Liver (tissue), 3 donors: ENCODE measurements around the gene PPP1R2B.

Experiments used
- CTCF ChIP-seq: fragments of 150-350 bp; IDR thresholded peaks from 2 replicates; pipeline ENCODE4 v1.5.1; 2017; ENCODE audit warnings: improper control_type of control experiment, low read depth, low read length; ENCODE audit not compliant: missing input control
- RAD21 ChIP-seq, 2 donors: IDR thresholded peaks; 2 replicates each; pipeline ENCODE4 v1.6.1; 2016; ENCODE audit warnings: antibody characterized with exemption in 2 of 2, mild to moderate bottlenecking in 2 of 2
- TAF1 ChIP-seq: conservative IDR thresholded peaks from 2 replicates; pipeline ENCODE4 v1.6.1; 2016; ENCODE audit warnings: antibody characterized with exemption, mild to moderate bottlenecking
- donor health status: healthy.
- donor health status: healthy.

GRCh38 chr5:156846914-156847313 is 3.2 kb upstream of the PPP1R2B start:
- TF ChIP-seq CTCF (no peak), TAF1 (no peak), RAD21 (IDR thresholded peaks at IDR 0.05) (no peak)
